MCF 10A (cell line): Measurements from ENCODE around the gene SF3A2. TPM values are rescaled to one million over a fixed set of nuclear protein-coding genes. Genes with fewer than 3 reads are reported as not detected.

Experiments
- BruUV-seq: library from RNA; stranded (reverse); fragments of 400-500 nt; replicated peaks from 2 replicates; lab custom pipeline; 2021; lab: Mats Ljungman, UMichigan
- CTCF ChIA-PET: fragments of 300-600 bp; sonication (Branson Sonifier 250); formaldehyde crosslinking; extraction: SDS; loops from one replicate; lab custom pipeline; 2021; ENCODE audit warnings: antibody characterized with exemption, inconsistent platforms; lab: Yijun Ruan, JAX
- POLR2A ChIA-PET: fragments of 300-600, 350-650 bp; sonication (Branson Sonifier 250); formaldehyde crosslinking; extraction: SDS; loops from one replicate; lab custom pipeline; 2020; ENCODE audit warnings: antibody characterized with exemption, inconsistent platforms; lab: Yijun Ruan, JAX
- DNase-seq: peaks from one replicate; pipeline ENCODE4 v3.0.0-alpha.2; 2018; ENCODE audit not compliant: unreplicated experiment
- H3K27ac Mint-ChIP-seq: one replicate; pipeline ENCODE4 v1.8.0; 2022; ENCODE audit warnings: mild to moderate bottlenecking, low read depth, mixed read lengths; ENCODE audit not compliant: unreplicated experiment
- H3K27me3 Mint-ChIP-seq: one replicate; pipeline ENCODE4 v1.8.0; 2022; ENCODE audit warnings: mixed read lengths; ENCODE audit not compliant: insufficient read depth, unreplicated experiment
- H3K36me3 Mint-ChIP-seq: one replicate; pipeline ENCODE4 v1.8.0; 2022; ENCODE audit warnings: mild to moderate bottlenecking, moderate library complexity, mixed read lengths; ENCODE audit not compliant: insufficient read depth, unreplicated experiment
- H3K4me1 Mint-ChIP-seq: one replicate; pipeline ENCODE4 v1.8.0; 2022; ENCODE audit warnings: mixed read lengths; ENCODE audit not compliant: insufficient read depth, unreplicated experiment
- H3K4me3 Mint-ChIP-seq: one replicate; pipeline ENCODE4 v1.8.0; 2022; ENCODE audit warnings: mild to moderate bottlenecking, moderate library complexity, mixed read lengths; ENCODE audit not compliant: unreplicated experiment
- H3K9me3 Mint-ChIP-seq: one replicate; pipeline ENCODE4 v1.8.0; 2022; ENCODE audit warnings: mixed read lengths; ENCODE audit not compliant: unreplicated experiment
- CTCF ChIP-seq: fragments of 200-600 bp; IDR thresholded peaks from one replicate; pipeline ENCODE4 v1.8.0; 2022; ENCODE audit warnings: antibody characterized with exemption, mild to moderate bottlenecking; ENCODE audit not compliant: unreplicated experiment
- intact Hi-C: fragments of 100-400 bp; cut with micrococcal nuclease; formaldehyde crosslinking; loops from 2 replicates; pipeline ENCODE4 v1.14.1; 2022
- total RNA-seq: library from RNA; stranded (reverse); gene quantifications from 2 replicates; pipeline ENCODE4 v1.2.3, GENCODE V29; 2022

Gene SF3A2
- total RNA-seq, 1 experiment from 2014 or later, result 101 TPM

- DNase-seq, result no peak
- Mint-ChIP-seq H3K4me1 (peaks cover 11% of the 10 kb centered on the region), H3K27me3 (no peaks in the 10 kb centered on the region), H3K4me3 (no peak overlapping the region), H3K27ac (no peak overlapping the region), H3K9me3 (no peaks in the 10 kb centered on the region), H3K36me3 (peaks cover 6% of the 10 kb centered on the region)
- no TSS peak for BruUV-seq
- ChIA-PET POLR2A (interaction anchor here (1.0 to 3.3 kb wide), 2 partner anchors 9 to 24 kb away, joined by 3 to 26 read pairs; no protein-coding TSS in a partner anchor), CTCF (interaction anchor here (0.7 to 1.5 kb wide), 6 partner anchors 13 to 1557 kb away, joined by 3 to 4 read pairs (median 3); no protein-coding TSS in a partner anchor)
- intact Hi-C loops, result no loop called here
- TF ChIP-seq CTCF, result peak; percentile 67
Measured at GRCh38 chr19:2261438-2262172, 25.0 kb downstream of the SF3A2 start.

GRCh38 chr19:2266183-2266993 is 29.8 kb downstream of the SF3A2 start:
- H3K4me1 Mint-ChIP-seq, result peaks cover 7% of the 10 kb centered on the region
- CTCF ChIA-PET, result interaction anchor here (0.6 to 1.7 kb wide), 3 partner anchors 28 to 126 kb away, joined by 3 to 6 read pairs (median 5); no protein-coding TSS in a partner anchor
- POLR2A ChIA-PET, result interaction anchor here (1.1 to 1.8 kb wide), 2 partner anchors 27 to 115 kb away, joined by 3 to 16 read pairs; partner anchors contain the start of gene AP3D1
- peaks cover 22% of the 10 kb centered on the region for H3K36me3 Mint-ChIP-seq
- no peaks in the 10 kb centered on the region for H3K27me3 Mint-ChIP-seq
- peak overlapping the region; percentile 19 for H3K4me3 Mint-ChIP-seq
- H3K27ac Mint-ChIP-seq, result no peak overlapping the region
- BruUV-seq, result no TSS peak
- intact Hi-C loops, result no loop called here
- no peaks in the 10 kb centered on the region for H3K9me3 Mint-ChIP-seq
- peak; percentile 87 for DNase-seq
- no peak for TF ChIP-seq CTCF

GRCh38 chr19:2268480-2268830 is 31.8 kb downstream of the SF3A2 start:
- DNase-seq, result no peak
- POLR2A ChIA-PET, result interaction anchor here (0.6 to 5.3 kb wide), 5 partner anchors 9 to 116 kb away, joined by 3 to 79 read pairs (median 4); partner anchors contain the start of gene PLEKHJ1
- CTCF ChIA-PET, result no interaction called here
- Mint-ChIP-seq H3K4me3 (peak overlapping the region; percentile 91), H3K27ac (no peak overlapping the region), H3K36me3 (peaks cover 37% of the 10 kb centered on the region), H3K27me3 (no peaks in the 10 kb centered on the region), H3K9me3 (no peaks in the 10 kb centered on the region), H3K4me1 (peaks cover 19% of the 10 kb centered on the region)
- TF ChIP-seq CTCF, result no peak
- no TSS peak for BruUV-seq
- intact Hi-C loops, result no loop called here

GRCh38 chr19:2268861-2269243 is 32.2 kb downstream of the SF3A2 start:
- POLR2A ChIA-PET, result interaction anchor here (0.6 to 5.3 kb wide), 5 partner anchors 10 to 117 kb away, joined by 3 to 79 read pairs (median 5); partner anchors contain the start of gene PLEKHJ1

More at GRCh38 chr19:2268861-2269243, 32.2 kb downstream of the SF3A2 start:
- H3K36me3 Mint-ChIP-seq, result peaks cover 41% of the 10 kb centered on the region
- H3K4me1 Mint-ChIP-seq, result peaks cover 22% of the 10 kb centered on the region
- DNase-seq, result no peak
- no TSS peak for BruUV-seq
- H3K9me3 Mint-ChIP-seq, result no peaks in the 10 kb centered on the region
- no peaks in the 10 kb centered on the region for H3K27me3 Mint-ChIP-seq
- H3K27ac Mint-ChIP-seq, result peak overlapping the region; percentile 88
- peak overlapping the region; percentile 91 for H3K4me3 Mint-ChIP-seq
- intact Hi-C loops, result no loop called here
- TF ChIP-seq CTCF, result no peak
- CTCF ChIA-PET, result no interaction called here
